Smooth muscle cell of trachea (primary cell): ENCODE results near the gene NRBF2. TPM values are rescaled to one million over a fixed set of nuclear protein-coding genes. Genes with fewer than 3 reads are reported as not detected.

Experiments
- total RNA-seq: library from RNA; depleted of rRNA; stranded (reverse); fragments of >200 nt; gene quantifications from 2 replicates; pipeline ENCODE4 v1.2.1, GENCODE V29; 2014

NRBF2 gene
- total RNA-seq, result 42.8 and 49.0 TPM in 2 replicates

DNA sequence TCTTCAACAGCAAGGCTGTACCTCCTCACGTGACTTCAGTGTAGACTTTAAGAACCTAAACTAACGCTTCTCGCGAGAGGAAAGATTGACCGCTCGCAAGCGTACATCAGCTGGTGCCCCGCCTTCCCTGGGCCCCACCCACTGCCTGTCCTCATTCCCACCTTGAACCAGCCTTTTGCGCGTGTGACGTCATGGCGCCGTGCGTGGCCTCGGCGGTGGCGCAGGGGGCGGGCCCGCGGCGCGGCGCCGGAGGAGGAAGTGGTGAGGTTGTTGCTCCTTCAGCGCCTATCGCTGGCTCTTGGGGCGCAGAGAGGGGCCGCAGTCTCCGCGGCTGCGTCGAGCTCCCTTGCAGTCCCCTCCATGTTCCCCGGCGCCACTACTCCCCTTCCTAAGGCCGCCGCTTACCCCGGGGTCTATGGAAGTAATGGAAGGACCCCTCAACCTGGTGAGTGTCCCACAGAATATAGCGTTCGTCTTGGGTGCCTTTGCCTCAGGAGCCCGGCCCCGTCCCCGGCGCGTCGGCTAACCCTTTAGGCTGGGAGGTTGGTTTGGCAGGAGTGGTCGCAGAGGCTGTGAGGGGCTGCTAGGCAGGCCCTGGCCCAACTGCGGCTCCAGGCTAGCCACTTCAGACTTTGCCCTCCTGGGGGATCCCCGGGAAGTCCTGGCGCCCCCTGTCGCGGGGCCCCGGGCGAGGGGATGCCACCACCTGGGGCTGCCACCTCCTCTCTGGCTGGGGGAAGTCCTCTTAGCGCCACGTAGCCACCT, at the start of gene NRBF2:
Gene NRBF2 (plus strand): TSS at position 273 of the 765 bp plus-strand sequence. CDS start 143 bp downstream, at position 416.

